NCI-H526 treated with DMSO at 0.1 percent for 48 hours (cell line): ENCODE measurements around the gene POU4F3.
A peak's percentile ranks its signal among the peaks of the same experiment; 100 is the strongest.
"Not testable (repeated sequence)": the region's sequence is repeated elsewhere in the genome, so short reads cannot be mapped to it uniquely, and the experiment has no call there.

Experiments
- DNase-seq: peaks from one replicate; lab custom pipeline; 2025; lab: John Stamatoyannopoulos, UW

Gene POU4F3, protein sequence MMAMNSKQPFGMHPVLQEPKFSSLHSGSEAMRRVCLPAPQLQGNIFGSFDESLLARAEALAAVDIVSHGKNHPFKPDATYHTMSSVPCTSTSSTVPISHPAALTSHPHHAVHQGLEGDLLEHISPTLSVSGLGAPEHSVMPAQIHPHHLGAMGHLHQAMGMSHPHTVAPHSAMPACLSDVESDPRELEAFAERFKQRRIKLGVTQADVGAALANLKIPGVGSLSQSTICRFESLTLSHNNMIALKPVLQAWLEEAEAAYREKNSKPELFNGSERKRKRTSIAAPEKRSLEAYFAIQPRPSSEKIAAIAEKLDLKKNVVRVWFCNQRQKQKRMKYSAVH

DNA sequence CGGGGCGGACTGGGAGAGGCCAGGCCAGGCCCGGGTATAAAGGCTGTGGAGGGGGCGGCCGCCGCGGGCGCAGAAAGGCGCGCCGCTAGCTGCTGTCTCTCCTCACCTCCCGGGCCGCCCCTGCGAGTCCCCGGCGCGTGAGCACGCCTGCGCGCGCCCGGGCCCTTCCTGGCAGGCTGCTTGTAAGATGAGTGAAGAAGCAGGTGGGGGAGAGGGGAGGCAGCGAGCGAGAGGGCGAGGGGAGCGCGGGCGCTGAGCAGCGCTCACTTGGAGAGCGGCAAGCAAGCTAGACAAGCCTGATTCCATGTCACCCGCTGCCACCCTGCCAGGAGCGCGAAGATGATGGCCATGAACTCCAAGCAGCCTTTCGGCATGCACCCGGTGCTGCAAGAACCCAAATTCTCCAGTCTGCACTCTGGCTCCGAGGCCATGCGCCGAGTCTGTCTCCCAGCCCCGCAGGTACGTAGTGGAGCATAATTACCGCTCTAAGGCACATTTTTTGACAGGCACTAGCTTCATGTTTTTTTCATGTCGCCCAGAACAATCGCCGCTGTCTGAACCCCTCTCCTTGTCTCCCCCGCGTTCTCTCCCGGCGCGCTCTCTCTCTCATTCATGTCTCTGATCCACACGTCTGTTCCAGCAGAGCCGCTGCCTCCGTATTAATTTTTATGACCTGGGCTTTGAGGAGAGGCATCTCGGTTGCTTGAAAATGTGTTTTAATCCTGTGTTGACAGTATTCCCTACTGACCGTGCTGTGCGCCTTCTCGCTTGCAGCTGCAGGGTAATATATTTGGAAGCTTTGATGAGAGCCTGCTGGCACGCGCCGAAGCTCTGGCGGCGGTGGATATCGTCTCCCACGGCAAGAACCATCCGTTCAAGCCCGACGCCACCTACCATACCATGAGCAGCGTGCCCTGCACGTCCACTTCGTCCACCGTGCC, at the start of gene POU4F3:
Gene POU4F3, plus strand, starts transcription at position 66 of the 941 bp plus-strand sequence. Its CDS starts 274 bp downstream, at position 340.
- no peak for DNase-seq

DNA sequence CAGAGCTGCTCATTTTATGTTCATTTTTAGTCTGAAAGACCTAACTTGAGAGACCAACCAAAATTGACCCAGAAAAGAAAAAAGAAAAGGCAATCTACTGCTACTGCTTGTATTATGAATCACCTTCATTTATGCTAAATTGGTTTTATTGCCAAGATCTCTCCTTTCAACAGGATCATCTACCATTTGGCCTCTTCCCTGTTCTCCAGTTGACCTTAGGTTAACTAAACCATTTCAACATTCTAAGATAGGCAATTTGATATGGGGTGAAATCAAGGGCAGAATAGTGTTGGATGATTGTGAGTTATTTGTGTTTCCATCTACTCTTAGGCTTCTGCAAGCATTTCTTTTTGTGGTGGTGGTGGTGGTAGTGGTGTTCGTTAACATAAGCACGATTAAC, 48.3 kb upstream of the POU4F3 start:
- no peak for DNase-seq

DNA sequence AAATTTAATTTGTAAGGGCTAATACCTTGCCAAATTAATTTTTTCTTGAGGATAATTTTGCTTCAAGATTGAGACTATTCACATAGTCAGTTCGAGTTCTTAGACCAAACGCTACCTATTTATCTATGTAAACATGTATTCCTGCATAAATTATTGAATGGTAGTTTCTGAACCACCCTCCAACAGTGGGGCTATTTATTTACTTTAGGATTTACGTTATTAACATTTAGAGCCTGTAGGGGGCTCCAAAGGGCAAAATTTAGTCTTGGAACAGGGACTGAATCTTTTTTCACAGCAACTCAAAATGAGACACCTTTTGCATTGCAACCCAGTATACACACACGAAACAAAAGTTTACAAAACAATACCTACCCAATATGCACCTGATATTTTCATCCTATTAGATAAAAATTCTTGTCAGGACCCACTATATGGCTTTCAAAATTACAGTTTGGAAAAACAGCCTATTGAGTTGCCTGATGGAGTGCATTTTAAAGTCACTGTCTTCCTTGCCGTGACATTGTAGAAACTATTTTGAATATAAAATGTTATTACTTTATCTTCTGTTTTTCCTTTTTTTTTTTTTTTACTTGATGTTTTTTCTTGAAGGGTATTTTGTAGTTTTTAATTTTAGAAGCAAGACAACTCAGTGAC, 47.1 kb upstream of the POU4F3 start:
- DNase-seq = peak; percentile 56

DNA sequence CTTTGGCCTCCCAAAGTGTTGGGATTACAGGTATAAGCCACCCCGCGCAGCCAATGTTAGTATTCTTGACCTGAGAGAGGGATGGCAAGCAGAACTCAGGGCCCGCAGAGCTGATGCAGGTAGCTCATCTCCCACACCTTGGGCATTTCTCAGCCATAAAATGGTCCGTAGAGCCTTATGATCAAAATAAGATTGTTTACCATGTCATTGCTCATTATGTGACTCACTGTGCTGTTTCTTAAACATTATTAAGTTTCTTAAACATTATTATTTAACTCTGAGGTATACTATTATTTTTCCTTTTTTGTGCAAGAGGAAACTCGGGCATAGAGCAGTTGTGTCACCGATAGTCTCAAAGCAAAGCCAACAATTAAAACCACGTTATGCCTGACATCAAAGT, 42.4 kb upstream of the POU4F3 start:
- no peak for DNase-seq

DNA sequence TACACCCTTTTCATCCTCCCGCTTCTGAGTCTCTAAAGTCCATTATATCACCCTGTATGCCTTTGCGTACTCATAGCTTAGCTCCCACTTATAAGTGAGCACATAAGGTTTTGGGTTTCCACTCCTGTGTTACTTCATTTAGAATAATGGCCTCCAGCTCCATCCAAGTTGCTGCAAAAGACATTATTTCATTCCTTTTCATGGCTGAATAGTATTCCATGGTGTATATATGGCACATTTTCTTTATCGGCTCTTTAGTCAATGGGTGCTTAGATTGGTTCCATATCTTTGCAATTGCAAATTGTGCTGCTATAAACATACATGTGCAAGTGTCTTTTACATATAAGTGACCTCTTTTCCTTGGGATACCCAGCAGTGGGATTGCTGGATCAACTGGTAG, 39.7 kb upstream of the POU4F3 start:
- not testable (repeated sequence) for DNase-seq

DNA sequence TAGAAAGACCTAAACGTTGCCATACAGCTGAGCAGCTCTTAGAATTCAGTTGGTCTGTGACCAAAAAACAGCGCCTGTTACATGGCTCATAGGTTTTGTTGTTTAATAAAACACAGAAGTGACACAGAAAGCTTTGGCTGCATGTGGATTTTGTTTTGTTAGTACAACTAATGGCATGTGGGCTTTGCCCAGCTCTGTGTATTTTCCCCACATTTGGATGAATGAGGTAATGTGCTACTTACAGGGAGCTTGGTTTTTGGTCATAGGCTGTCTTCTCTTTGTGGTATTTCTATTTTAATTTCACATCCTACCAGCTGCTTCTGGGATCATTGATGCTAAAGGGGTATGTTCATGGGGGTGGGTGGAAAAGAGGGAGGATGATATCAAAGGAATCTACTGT, 37.0 kb upstream of the POU4F3 start:
- no peak for DNase-seq

DNA sequence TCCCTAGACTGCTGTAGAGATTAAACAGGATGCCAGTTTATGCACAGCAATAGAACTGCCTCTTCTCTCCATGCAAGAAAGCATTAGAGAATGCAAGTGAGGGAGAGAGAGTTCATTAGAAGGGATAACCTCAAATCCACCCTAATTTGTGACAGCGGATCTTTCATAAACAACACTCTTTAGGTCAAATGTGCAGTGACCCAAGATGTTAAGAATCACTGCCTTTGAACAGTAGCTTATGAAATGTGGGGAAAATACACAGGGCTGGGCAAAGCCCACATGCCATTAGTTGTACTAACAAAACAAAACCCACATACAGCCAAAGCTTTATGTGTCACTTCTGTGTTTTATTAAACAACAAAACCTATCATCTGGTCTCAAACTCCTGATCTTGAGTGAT, 36.2 kb upstream of the POU4F3 start:
- DNase-seq = no peak

DNA sequence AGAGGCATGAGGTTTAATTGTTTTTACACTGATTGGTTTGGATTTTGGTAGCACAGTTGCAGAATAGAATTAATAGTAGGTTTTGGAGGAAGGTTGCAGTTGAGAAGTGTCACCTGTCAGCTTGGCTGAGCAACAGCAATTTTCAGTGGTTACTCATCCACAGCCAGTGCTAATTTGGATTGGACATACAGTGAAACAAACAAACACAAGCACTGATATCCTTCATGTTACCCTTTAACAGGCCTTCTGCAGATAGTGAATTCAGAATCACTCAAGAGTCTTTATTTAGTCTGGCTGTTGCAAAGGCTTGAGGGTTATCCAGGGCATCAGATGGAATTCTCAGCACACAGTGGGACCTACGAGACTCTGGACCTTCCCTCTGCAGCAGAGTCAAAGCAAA, 31.8 kb upstream of the POU4F3 start:
- DNase-seq = no peak

DNA sequence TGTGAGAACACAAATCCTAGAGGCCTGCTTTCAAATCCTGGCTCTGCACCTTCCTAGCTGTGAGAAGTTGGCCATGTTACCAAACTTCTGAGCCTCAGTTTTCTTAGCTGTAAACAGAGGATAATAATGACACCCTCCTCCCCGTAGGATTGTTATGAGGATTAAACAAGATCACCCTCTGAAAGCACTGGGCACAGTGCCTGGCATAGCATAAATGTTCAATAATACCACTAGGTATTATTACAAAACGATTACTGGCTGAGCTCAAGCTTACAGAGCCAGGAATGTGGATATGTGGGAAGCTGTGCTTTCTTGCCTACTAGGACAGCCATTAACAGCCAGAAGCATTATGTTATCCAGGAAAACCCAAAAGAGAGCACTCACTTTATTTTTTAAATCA, 30.8 kb upstream of the POU4F3 start:
- no peak for DNase-seq

DNA sequence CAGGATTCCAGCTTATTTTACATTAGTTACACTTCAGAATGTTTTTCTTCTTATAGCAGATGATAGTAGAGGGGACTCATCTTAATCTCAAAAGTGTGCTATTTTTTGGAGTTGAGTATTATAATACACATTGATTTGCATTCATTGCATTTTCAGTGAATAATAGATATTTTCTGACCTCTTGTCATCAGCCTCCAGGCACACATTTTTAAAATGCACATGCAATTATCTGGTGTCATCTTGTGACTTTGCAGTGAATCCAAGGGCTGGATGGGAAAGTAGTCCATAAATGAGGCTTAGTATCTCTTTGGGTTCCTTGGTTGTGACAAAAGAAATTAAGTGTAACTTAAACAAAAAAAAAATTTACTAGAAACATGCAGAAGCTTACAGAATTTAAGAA, 28.1 kb upstream of the POU4F3 start:
- DNase-seq = no peak

DNA sequence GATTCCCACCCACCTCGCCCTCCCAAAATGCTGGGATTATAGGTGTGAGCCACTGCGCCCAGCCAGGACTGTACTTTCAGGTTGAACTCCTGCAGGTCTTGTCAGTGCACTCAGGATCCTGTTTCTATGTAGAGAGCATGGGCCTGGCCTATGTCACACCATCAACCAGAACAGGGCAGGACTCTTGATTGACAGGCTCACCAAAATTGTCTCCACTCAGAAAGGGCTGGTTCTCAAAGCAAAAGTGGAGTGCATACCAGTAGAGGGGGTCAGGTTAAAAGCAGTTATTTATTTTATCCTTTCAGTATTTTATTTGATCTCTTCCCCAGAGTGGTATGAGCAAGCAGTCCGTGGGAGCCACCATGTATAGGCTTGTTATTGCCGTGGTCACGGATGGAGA, 27.4 kb upstream of the POU4F3 start:
- no peak for DNase-seq

DNA sequence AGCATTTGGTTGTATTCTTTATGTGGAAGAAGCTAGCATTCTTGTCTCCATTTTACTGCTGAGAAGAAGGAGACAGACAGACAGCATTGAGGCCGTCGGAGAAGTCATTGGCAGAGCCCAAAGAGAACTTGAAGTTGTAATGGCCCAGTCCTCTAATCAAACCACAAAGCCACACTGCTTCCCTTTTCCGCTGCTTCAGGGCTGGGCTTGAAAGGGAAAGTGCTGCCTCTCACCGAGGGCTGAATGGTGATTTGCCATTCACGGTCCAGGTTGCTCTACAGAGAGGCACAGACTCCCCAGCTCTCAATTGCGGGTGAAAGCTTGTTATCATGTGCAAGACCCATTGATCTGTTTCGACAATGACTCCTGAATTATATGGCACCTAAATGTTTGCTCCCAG, 25.6 kb upstream of the POU4F3 start:
- DNase-seq = no peak

DNA sequence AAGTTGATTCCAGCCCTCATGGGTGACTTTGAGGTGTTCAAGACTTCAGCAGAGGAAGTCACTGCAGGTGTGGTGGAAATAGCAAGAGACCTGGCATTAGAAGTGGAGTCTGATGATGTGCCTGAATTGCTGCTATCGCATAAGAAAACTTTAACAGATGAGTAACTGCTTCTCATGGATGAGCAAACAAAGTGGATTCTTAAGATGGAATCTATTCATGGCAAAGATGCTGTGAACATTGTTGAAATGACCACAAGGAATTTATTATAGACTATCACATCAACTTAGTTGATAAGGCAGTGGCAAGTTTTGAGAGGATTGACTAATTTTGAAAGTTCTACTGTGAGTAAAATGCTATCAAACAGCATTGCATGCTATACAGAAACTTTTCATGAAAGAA, 17.1 kb upstream of the POU4F3 start:
- DNase-seq = no peak

DNA sequence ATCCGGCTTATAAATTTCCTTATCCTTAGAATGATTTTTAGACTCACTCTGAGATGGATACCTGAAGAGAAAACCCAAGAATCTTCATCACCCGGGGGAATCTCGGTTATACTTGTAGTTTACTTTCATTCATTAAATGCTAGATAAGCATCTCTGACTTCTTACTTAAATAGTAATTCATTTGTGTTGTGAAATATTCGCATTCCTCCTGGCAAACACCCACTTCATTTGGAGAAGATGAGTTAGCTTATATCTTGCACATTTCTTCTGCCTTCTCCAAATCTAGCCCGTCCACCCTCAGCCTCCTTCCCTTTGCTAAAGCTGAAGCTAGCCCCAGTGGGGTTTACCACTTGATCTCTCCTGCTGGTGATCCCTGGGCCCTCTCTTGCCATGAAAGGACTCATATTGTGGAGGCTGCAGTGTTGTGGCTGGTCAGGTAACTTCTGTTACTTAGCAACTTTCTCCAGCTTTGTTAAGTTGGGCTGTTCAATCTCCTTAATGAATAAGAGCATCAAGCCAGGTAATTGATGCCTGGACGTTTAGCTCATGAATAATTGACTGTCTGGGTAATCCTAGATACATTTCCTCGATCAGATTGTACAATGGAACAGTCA, 11.3 kb upstream of the POU4F3 start:
- DNase-seq = no peak

DNA sequence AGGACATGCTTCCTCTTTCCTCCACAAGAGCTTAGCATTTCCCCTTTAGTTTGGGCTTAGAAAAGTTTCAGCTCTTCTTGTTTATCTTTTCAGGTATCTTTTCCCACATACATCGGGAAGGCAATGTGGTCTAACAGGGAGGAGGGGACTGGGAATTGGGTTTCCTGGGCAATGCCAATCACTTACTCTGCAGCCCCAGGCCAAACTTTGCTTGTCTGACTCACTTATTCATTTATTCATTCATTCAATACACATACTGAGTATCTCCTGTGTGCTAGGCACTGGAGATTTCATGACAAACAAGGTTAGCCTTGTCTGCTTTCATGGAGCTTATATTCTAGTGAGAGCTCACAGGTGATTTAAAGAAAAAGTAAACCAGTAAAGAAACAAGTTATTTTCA, 10.7 kb upstream of the POU4F3 start:
- DNase-seq = no peak

DNA sequence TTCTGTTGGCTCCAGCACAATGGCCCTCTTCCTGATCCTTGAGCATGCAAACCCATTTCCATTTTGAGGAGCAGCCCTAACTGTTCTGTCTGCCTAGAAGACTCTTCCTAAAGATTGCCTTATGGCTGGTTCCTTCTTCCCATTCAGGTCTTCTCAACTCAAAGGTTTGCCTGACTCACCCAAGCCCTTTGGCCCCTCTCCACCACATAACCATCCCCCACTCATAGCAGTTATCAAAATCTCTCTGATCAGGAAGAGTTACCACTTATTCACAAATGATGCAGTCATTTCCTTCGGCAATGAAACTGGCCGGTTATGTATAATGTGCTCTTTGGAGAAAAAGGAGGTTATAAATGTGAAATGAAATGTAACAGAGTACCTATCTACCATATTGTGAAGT, 8.9 kb upstream of the POU4F3 start:
- DNase-seq = no peak

DNA sequence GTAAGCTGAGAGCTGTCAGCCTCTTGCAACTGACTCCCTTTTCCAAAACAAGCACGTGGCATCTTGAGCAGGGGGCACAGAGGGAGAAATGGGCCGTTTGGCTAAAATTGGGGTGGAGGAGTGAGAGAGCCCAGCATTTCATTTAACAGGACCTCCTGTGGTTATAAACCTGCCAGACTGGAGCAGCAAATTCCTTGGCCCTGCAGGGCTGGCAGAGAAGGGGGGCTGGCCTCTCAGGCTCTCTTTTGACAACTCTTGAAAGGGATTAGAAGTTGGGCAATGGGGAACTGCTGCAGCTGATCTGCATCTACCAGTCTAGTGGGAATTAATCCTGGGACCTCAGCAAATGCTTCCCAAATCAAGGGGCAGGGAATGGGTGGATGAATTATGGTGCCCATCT, 7.2 kb upstream of the POU4F3 start:
- no peak for DNase-seq

DNA sequence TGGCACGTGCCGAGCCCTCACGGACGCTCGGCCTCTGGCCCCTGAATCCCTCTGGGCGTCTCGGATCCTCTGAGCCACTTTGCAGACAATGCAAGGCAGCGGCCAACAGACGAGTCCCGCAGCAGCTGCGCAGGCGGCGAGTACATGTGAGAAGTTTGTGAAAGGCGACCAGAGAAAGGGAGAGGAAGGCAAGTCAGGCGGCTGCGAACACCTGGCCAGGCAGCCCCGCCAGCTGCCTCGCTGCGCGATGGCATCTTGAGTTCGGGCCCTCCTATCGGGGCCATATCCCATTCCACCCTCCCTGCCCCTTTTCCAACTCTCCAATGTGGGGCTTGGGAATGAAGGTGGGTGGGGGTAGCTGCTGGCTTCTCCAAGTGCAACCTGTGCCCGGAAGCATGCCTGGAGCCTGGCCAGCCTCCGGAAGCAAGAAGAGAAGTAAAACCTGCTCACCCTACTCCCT, 4.5 kb upstream of the POU4F3 start:
- DNase-seq = no peak

DNA sequence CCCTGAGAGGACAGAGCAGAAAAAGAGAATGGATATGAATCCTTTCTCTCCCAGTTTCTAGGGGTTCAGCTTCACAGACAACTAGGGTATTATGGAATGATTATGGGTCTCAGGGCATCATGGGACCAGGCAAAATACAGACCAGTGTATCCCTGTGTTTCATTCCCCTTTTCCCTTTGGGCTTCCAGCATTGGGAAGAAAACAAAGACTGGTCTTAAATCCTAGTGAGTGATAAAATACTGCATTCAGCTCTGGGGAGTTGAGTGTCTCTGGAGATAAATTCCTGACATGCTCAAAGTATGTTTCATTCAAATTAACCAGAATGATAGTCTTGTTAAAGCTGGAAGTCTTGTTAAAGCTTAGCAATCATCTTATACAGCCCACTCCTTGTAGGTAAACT, 2.4 kb upstream of the POU4F3 start:
- DNase-seq = no peak

DNA sequence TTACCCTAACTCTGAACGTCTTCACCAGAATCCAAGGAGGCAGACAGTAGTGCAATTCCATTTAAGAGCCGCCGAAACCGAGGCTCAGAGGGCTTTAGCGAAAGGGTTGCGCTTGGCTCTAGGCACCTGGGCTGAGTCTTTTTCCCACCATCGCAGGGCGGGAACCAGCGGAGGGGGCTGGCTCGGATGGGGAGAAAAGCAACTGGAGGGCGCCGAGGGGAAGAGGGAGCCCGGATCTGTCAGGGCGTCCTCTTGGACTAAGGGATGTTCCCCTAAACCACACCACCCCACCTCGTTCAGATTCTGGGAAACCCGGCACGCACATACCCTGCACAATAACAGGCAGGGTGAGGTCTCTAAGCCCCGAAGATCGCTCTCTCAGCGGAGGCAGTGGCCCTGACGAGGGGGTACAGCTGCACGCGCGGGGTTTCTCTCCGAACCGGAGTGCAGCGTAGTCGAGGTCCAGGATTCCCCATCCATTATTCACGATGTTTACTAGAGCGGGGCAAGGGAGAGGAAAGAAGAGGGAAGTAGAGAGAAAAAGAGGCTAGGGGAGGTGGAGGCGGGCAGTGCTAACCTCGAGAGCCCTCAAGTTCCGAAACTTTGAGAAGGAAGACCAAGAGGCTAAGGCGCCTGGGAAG, 1.3 kb upstream of the POU4F3 start:
- no peak for DNase-seq

DNA sequence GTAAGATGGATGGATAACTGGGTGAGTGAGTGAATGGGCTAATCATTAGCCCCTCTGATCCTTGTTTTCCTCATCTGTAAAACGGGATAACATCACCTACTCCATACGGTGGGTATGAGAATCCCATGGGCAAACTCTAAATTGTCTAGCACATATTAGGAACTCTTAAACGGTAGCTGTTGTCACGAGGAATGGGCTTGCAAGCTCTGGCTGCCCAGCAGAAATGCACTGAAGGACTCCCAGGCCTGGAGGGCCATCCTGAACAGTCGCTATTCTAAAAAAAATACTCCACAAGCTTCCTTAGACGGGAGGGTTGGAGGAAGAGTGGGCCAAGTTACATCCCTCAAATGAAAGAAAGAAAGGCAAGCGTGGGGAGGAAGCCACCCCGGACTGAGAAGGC, 711 bp upstream of the POU4F3 start:
- no peak for DNase-seq
